B cell (primary cell): Measurements from ENCODE around the gene SNX14. TPM values are rescaled to one million over a fixed set of nuclear protein-coding genes. Genes with fewer than 3 reads are reported as not detected.

Experiments
- ATAC-seq: fragments of 200-7000 bp; cut with Tn5 transposase; one replicate; pipeline ENCODE4 v1.10.0; 2021; ENCODE audit warnings: low read depth, mild to moderate bottlenecking, moderate number of reproducible peaks, moderate library complexity
- CTCF ChIA-PET: fragments of 350-600 bp; sonication (Branson Sonifier 250); formaldehyde crosslinking; loops from one replicate; lab custom pipeline; 2021; ENCODE audit warnings: antibody characterized with exemption, inconsistent platforms; lab: Charles Lee
- POLR2A ChIA-PET: fragments of 350-600 bp; sonication (Branson Sonifier 250); formaldehyde crosslinking; loops from one replicate; lab custom pipeline; 2021; ENCODE audit warnings: antibody characterized with exemption; lab: Charles Lee
- DNase-seq: peaks from one replicate; pipeline ENCODE4 v3.0.0; 2013
- H2AFZ ChIP-seq: 2 replicates; pipeline ENCODE4 v1.6.1; 2012; ENCODE audit warnings: mild to moderate bottlenecking, low read depth, low read length; ENCODE audit not compliant: insufficient read depth, poor library complexity, severe bottlenecking
- H3K27ac ChIP-seq, 2 donors: 1 replicate in 1 of 2; 2 replicates in 1 of 2; pipeline ENCODE4 v1.5.1; 2012 to 2013; ENCODE audit warnings: low read length in 2 of 2, mild to moderate bottlenecking in 2 of 2, moderate library complexity in 1 of 2
- H3K27me3 ChIP-seq, 4 experiments: fragments of 200-600 bp in 1 of 4; sonication (generic) in 1 of 4; replicated peaks in 1 of 4; 1 replicate in 2 of 4; 2 replicates in 2 of 4; pipeline versions ENCODE4 v1.6.1 to v1.7.0; 2013 to 2016; ENCODE audit warnings: low read length in 3 of 4, mild to moderate bottlenecking in 2 of 4, mixed read lengths in 1 of 4, moderate library complexity in 1 of 4; ENCODE audit not compliant: insufficient read depth in 4 of 4, control insufficient read depth in 3 of 4; ENCODE audit errors: control extremely low read depth in 1 of 4
- H3K36me3 ChIP-seq, 2 experiments: replicated peaks in 1 of 2; 1 replicate in 1 of 2; 2 replicates in 1 of 2; pipeline versions ENCODE4 v1.6.1 to v1.7.1; 2013; ENCODE audit warnings: low read length in 1 of 2; ENCODE audit not compliant: insufficient read depth in 2 of 2, control insufficient read depth in 1 of 2; ENCODE audit errors: control extremely low read depth in 1 of 2, extremely low read depth in 1 of 2
- H3K4me1 ChIP-seq, 2 donors: fragments of 200-600 bp in 1 of 2; sonication (generic) in 1 of 2; 1 replicate in 1 of 2; 2 replicates in 1 of 2; pipeline versions ENCODE4 v1.5.1 to v1.6.1; 2013 to 2017; ENCODE audit warnings: low read length in 2 of 2; ENCODE audit not compliant: control insufficient read depth in 2 of 2, insufficient read depth in 2 of 2
- H3K4me2 ChIP-seq: replicated peaks from 2 replicates; pipeline ENCODE3; 2012; ENCODE audit warnings: mild to moderate bottlenecking, low read depth, low read length; ENCODE audit not compliant: poor library complexity, severe bottlenecking
- H3K4me3 ChIP-seq, 5 experiments: fragments of 200-600 bp in 1 of 5; sonication (generic) in 1 of 5; 1 replicate in 3 of 5; 2 replicates in 2 of 5; pipeline versions ENCODE4 v1.5.1 to v1.7.0; 2011 to 2016; ENCODE audit warnings: low read length in 4 of 5, mild to moderate bottlenecking in 4 of 5, low read depth in 2 of 5, control low read depth in 1 of 5, moderate library complexity in 1 of 5; ENCODE audit not compliant: insufficient read depth in 1 of 5; ENCODE audit errors: control extremely low read depth in 1 of 5, extremely low read depth in 1 of 5
- H3K79me2 ChIP-seq: fragments of 200-600 bp; sonication (generic); one replicate; pipeline ENCODE4 v1.6.0; 2016; ENCODE audit warnings: low read length; ENCODE audit not compliant: control insufficient read depth, insufficient read depth
- H3K9ac ChIP-seq: fragments of 200-600 bp; sonication (generic); 2 replicates; pipeline ENCODE4 v1.6.1; 2017; ENCODE audit warnings: mild to moderate bottlenecking, low read length, moderate library complexity
- H3K9me3 ChIP-seq, 3 donors: one replicate each; pipeline versions ENCODE4 v1.6.1 to v1.7.1; 2013; ENCODE audit warnings: low read length in 2 of 3; ENCODE audit not compliant: control insufficient read depth in 2 of 3, insufficient read depth in 1 of 3; ENCODE audit errors: control extremely low read depth in 1 of 3
- H4K20me1 ChIP-seq: 2 replicates; pipeline ENCODE4 v1.6.0; 2012; ENCODE audit warnings: mild to moderate bottlenecking, low read length; ENCODE audit not compliant: insufficient read depth, control insufficient read depth, poor library complexity, severe bottlenecking
- H3K27ac Mint-ChIP-seq: one replicate; pipeline ENCODE4 v1.8.0; 2021; ENCODE audit warnings: mixed read lengths
- H3K27me3 Mint-ChIP-seq: one replicate; pipeline ENCODE4 v1.8.0; 2021; ENCODE audit warnings: mixed read lengths
- H3K4me1 Mint-ChIP-seq: one replicate; pipeline ENCODE4 v1.8.0; 2021; ENCODE audit warnings: mixed read lengths
- H3K4me3 Mint-ChIP-seq: one replicate; pipeline ENCODE4 v1.8.0; 2021; ENCODE audit warnings: mixed read lengths
- H3K9me3 Mint-ChIP-seq: one replicate; pipeline ENCODE4 v1.8.0; 2022; ENCODE audit warnings: mixed read lengths; ENCODE audit not compliant: insufficient read depth
- EZH2 ChIP-seq: IDR thresholded peaks from 2 replicates; pipeline ENCODE4 v1.6.1; 2012; ENCODE audit warnings: borderline replicate concordance, low read depth, mild to moderate bottlenecking, moderate library complexity, low read length; ENCODE audit not compliant: insufficient read depth, poor library complexity, severe bottlenecking
- WGBS: methylation state at CpG from one replicate; pipeline ENCODE4 v1.1.5; 2013; ENCODE audit warnings: missing lambda C conversion rate; ENCODE audit not compliant: insufficient coverage; 5-methylcytosine and 5-hydroxymethylcytosine counted together
- intact Hi-C: fragments of 100-400 bp; cut with micrococcal nuclease; formaldehyde crosslinking; loops from one replicate; pipeline ENCODE4 v1.10.0; 2022
- polyA plus RNA-seq: library from polyadenylated mRNA; depleted of rRNA; stranded (reverse); fragments of >200 nt; gene quantifications from 2 replicates; pipeline ENCODE4 v1.2.3, GENCODE V29; 2012
- total RNA-seq, 2 donors: library from RNA; stranded (reverse); fragments of 120-200 nt in 1 of 2; gene quantifications; 1 replicate in 1 of 2; 2 replicates in 1 of 2; pipeline versions ENCODE4 v1.2.3 to v1.2.4, GENCODE V29; 2013 to 2022
- TF ChIP-seq, protein P1 (sequence below): fragments of 200-600 bp; IDR thresholded peaks from one replicate; pipeline ENCODE4 v1.8.0; 2022; ENCODE audit warnings: antibody characterized with exemption, mild to moderate bottlenecking

The SNX14 gene
- total and polyA plus RNA-seq, 2 donors (not counting 1 experiment from before 2014, with no cell fraction given) = 36.9 to 80.0 TPM

DNA sequence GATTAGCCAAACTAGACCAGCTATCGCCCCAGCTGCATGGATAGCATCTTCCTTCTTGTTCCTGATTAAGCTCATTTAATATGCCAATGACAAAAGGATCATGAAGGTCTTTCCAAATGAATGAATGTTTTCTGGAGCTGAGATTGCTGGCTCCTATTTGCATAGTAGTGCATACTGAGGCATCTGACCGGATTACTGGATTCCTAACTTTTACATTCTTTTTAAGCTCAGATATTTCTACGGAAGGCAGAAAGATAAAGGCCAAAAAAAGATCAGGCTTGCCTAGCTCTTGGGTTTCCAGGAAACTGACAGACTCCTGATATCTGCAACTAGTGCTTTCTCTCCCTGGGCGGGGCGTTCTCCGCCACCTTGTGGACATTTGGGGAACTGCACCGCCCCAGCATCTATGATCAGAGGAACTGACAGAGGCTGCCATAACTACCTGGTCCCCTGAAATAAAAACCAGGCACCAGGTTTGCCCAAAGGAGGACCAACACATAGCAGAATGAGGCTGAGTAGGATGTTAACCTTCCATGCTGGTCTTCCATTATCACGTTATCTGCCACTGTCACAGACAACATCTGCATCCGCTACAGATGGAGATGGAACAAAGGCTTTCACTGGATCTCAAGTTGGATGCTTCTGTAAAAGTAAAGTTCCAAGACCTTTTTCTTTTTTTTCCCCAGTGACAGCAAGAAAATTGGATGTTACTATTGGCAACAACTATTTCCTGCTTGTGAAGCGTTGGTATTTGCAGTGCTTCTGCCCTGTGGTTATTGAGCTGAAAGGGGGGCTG lies 110.6 kb downstream of the SNX14 start:
- Histone ChIP-seq H3K4me3 (no peak overlapping the region), H3K36me3 (no peaks in the 10 kb centered on the region), H3K79me2 (no peaks in the 10 kb centered on the region), H3K4me2 (no peak overlapping the region), H3K9ac (no peak overlapping the region), H2AFZ (no peak overlapping the region), H3K27me3 (no peaks in the 10 kb centered on the region), H4K20me1 (no peaks in the 10 kb centered on the region), H3K27ac (no peak overlapping the region), H3K4me1 (peaks cover 3 to 4% of the 10 kb centered on the region in 2 donors), H3K9me3 (no peaks in the 10 kb centered on the region)
- H3K4me1 Mint-ChIP-seq = peaks cover 15% of the 10 kb centered on the region
- 6% methylated on average over 6 of the region's 10 CpGs for WGBS
- TF ChIP-seq, protein P1, sequence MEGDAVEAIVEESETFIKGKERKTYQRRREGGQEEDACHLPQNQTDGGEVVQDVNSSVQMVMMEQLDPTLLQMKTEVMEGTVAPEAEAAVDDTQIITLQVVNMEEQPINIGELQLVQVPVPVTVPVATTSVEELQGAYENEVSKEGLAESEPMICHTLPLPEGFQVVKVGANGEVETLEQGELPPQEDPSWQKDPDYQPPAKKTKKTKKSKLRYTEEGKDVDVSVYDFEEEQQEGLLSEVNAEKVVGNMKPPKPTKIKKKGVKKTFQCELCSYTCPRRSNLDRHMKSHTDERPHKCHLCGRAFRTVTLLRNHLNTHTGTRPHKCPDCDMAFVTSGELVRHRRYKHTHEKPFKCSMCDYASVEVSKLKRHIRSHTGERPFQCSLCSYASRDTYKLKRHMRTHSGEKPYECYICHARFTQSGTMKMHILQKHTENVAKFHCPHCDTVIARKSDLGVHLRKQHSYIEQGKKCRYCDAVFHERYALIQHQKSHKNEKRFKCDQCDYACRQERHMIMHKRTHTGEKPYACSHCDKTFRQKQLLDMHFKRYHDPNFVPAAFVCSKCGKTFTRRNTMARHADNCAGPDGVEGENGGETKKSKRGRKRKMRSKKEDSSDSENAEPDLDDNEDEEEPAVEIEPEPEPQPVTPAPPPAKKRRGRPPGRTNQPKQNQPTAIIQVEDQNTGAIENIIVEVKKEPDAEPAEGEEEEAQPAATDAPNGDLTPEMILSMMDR = peak; percentile 99
- no peak for TF ChIP-seq EZH2
- peak; percentile 88 for ATAC-seq
- intact Hi-C loops = loop anchor here (1.0 to 5.0 kb wide), 4 partner anchors 33 to 128 kb away; partner anchors contain the start of gene NT5E
- no peaks in the 10 kb centered on the region for H3K27me3 Mint-ChIP-seq
- H3K27ac Mint-ChIP-seq = no peak overlapping the region
- peak; percentile 71 for DNase-seq
- CTCF ChIA-PET = interaction anchor here (0.6 to 14.3 kb wide), 42 partner anchors 8 to 338 kb away, joined by 3 to 224 read pairs (median 4); partner anchors contain the start of gene NT5E
- POLR2A ChIA-PET = no interaction called here
- no peaks in the 10 kb centered on the region for H3K9me3 Mint-ChIP-seq
- H3K4me3 Mint-ChIP-seq = no peak overlapping the region
